ENCODE results near the gene SPHK1.

GRCh38 chr17:76426853-76427252, 42.4 kb downstream of the SPHK1 start:
- TF ChIP-seq, protein P1, sequence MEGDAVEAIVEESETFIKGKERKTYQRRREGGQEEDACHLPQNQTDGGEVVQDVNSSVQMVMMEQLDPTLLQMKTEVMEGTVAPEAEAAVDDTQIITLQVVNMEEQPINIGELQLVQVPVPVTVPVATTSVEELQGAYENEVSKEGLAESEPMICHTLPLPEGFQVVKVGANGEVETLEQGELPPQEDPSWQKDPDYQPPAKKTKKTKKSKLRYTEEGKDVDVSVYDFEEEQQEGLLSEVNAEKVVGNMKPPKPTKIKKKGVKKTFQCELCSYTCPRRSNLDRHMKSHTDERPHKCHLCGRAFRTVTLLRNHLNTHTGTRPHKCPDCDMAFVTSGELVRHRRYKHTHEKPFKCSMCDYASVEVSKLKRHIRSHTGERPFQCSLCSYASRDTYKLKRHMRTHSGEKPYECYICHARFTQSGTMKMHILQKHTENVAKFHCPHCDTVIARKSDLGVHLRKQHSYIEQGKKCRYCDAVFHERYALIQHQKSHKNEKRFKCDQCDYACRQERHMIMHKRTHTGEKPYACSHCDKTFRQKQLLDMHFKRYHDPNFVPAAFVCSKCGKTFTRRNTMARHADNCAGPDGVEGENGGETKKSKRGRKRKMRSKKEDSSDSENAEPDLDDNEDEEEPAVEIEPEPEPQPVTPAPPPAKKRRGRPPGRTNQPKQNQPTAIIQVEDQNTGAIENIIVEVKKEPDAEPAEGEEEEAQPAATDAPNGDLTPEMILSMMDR (IDR thresholded peaks at IDR 0.05) = no peak
- TF ChIP-seq EP300 (IDR thresholded peaks at IDR 0.05) (no peak), POLR2A (IDR thresholded peaks at IDR 0.05) (no peak), POLR2AphosphoS5 (IDR thresholded peaks at IDR 0.05) (no peak)

Data from sigmoid colon (tissue), 4 donors.